ENCODE data around the gene ZNF775.

The ZNF775 gene

DNA sequence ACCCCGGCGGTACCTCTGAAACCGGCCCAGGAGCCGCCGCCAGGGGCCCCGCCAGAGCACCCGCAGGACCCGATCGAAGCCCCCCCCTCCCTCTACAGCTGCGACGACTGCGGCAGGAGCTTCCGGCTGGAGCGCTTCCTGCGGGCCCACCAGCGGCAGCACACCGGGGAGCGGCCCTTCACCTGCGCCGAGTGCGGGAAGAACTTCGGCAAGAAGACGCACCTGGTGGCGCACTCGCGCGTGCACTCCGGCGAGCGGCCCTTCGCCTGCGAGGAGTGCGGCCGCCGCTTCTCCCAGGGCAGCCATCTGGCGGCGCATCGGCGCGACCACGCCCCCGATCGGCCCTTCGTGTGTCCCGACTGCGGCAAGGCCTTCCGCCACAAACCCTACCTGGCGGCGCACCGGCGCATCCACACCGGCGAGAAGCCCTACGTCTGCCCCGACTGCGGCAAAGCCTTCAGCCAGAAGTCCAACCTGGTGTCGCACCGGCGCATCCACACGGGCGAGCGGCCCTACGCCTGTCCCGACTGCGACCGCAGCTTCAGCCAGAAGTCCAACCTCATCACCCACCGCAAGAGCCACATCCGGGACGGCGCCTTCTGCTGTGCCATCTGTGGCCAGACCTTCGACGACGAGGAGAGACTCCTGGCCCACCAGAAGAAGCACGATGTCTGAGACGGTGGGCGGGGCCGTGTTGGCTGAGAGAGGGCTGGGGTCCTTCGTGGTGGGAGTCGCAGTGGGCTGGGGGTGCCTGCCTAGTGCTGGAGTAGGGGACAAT lies 6.7 kb upstream of the ZNF775 start:
- peaks cover 20% of the 10 kb centered on the region for H3K4me1 ChIP-seq (ENCODE audit: control insufficient read depth, insufficient read depth, low read length)
- H3K4me3 ChIP-seq (ENCODE audit: low read depth, low read length), result no peak overlapping the region
- H3K9ac ChIP-seq (ENCODE audit: low read depth, low read length), result peak overlapping the region; percentile 24
- H3K9me3 ChIP-seq (ENCODE audit: control insufficient read depth, insufficient read depth, low read length), result no peaks in the 10 kb centered on the region
- no peaks in the 10 kb centered on the region for H3K27me3 ChIP-seq (ENCODE audit: control insufficient read depth, insufficient read depth, low read length)
- peaks cover 42% of the 10 kb centered on the region for H3K36me3 ChIP-seq (ENCODE audit: control insufficient read depth, insufficient read depth, low read length)

DNA sequence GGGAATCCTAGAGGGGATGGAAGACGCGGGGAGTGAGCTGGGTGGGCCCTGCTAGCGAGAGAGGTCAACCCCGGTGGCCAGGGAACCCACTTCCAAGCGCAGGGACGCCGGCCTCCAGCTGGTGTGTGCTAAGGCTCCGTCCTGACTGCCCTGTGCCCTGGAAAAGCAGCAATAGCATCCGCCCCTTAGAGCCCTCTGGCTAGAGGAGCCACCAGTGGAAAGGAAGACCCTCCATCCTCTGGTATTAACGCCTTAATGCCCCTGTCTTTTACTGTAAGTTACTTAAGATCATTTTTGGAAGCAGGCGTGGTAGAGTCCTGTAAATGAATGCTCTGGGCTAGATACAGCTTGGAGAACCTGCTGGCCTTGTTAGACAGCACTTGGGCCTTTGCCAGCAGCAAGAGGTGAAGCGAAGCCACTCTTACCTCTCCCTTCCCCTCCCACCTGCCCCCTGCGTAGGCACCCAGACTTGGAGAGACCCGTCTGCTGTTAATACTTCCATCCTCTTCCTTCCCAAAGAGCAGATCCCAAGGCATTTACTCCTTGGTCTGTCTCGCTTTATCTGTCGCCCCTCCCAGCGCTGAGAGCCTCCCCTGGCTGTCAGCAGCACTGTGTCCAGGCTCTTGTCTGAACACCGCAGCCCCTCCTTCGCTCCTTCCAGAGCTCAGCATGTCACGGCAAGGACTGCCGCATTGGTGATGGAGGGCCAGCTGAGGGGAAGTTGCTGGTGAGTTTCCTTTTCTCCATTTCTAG lies 5.9 kb upstream of the ZNF775 start:
- Histone ChIP-seq H3K9ac (ENCODE audit: low read depth, low read length) (peak overlapping the region; percentile 24), H3K4me3 (ENCODE audit: low read depth, low read length) (no peak overlapping the region), H3K4me1 (ENCODE audit: control insufficient read depth, insufficient read depth, low read length) (peaks cover 26% of the 10 kb centered on the region), H3K36me3 (ENCODE audit: control insufficient read depth, insufficient read depth, low read length) (peaks cover 42% of the 10 kb centered on the region), H3K9me3 (ENCODE audit: control insufficient read depth, insufficient read depth, low read length) (no peaks in the 10 kb centered on the region), H3K27me3 (ENCODE audit: control insufficient read depth, insufficient read depth, low read length) (no peaks in the 10 kb centered on the region)

DNA sequence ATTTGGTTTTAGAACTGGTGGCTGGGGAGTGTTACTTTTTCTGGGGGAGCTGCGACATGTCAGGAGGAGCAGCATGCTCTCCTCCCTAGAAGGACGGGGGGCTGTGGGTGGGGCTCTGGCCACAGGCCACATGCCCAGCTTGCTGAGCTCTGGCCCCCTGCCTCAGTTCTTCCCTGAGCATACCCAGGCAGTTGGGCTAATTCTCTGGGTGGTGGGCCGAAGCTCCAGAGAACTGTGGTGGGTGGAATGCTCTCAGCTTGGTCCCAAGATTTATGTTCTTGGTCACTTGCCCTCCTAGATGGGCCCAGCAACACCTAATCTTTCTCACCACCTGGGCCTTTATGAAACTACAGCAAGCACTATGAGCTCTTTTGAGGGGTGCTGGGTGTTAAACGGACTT lies 5.1 kb upstream of the ZNF775 start:
- Histone ChIP-seq H3K9ac (ENCODE audit: low read depth, low read length) (no peak overlapping the region), H3K4me1 (ENCODE audit: control insufficient read depth, insufficient read depth, low read length) (peaks cover 26% of the 10 kb centered on the region)

DNA sequence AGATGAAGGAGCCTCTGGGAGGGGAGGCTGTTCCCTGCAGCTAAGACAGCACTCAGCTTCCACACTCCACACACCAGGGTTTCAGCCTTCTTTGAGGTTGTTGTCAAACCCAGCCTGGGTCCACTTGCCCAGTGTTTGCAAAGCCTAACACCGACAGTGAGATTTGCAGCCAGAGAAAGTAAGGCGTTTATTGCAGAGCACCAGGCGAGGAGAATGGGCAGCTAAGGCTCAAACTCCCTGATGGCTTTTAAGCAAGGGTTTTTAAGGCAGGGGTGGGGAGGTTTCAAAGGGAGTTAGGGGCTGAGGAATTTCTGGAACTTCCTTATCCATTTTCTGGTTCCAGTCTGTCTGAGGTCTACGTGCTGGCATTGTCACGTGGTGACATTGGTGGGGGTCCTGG lies 4.7 kb upstream of the ZNF775 start:
- Histone ChIP-seq H3K36me3 (ENCODE audit: control insufficient read depth, insufficient read depth, low read length) (peaks cover 42% of the 10 kb centered on the region), H3K9me3 (ENCODE audit: control insufficient read depth, insufficient read depth, low read length) (no peaks in the 10 kb centered on the region), H3K9ac (ENCODE audit: low read depth, low read length) (no peak overlapping the region), H3K4me1 (ENCODE audit: control insufficient read depth, insufficient read depth, low read length) (peaks cover 26% of the 10 kb centered on the region), H3K4me3 (ENCODE audit: low read depth, low read length) (no peak overlapping the region), H3K27me3 (ENCODE audit: control insufficient read depth, insufficient read depth, low read length) (no peaks in the 10 kb centered on the region)

More for the DNA sequence above, 5.1 kb upstream of the ZNF775 start:
- Histone ChIP-seq H3K9me3 (ENCODE audit: control insufficient read depth, insufficient read depth, low read length) (no peaks in the 10 kb centered on the region), H3K27me3 (ENCODE audit: control insufficient read depth, insufficient read depth, low read length) (no peaks in the 10 kb centered on the region), H3K36me3 (ENCODE audit: control insufficient read depth, insufficient read depth, low read length) (peaks cover 42% of the 10 kb centered on the region), H3K4me3 (ENCODE audit: low read depth, low read length) (no peak overlapping the region)

DNA sequence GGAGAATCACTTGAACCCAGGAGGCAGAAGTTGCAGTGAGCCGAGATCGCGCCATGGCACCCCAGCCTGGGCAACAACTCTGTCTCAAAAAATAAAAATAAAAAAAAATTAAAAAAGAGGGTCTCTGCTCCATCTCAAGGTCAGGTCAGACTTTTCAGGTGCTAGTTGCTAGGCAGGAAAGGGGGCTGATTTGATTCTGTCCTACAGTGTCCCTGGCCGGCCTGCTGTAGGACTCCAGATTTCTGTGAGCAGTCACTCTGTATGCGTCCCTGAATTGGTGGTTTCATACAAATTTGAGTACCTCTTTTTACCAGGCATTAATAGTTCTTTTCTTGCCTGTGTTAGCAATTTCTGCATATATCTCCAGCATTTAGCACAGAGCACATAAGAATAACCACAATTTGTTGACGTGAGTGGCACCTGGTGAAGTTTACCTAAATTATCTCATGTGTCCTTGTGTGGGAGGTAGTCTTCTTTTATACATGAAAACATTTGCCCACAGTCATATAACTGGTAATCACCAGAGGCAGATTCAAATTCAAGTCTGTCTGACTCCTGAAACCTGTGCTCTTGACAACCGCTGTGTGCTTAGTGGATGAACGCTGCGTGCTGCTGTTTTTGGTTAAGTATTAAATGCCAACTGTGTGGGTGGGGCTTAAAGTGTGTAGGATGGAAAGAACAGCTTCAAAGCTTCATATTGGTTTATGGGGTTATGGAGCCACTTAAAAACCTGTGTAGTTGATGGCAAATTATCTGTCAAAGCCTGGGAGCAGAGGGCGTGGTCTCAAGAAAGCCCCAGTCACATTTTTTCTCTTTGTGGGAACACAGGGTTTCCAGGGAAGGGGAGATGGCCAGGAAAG lies 3.2 kb upstream of the ZNF775 start:
- Histone ChIP-seq H3K4me3 (ENCODE audit: low read depth, low read length) (no peak overlapping the region), H3K4me1 (ENCODE audit: control insufficient read depth, insufficient read depth, low read length) (peaks cover 25% of the 10 kb centered on the region), H3K9ac (ENCODE audit: low read depth, low read length) (no peak overlapping the region)

DNA sequence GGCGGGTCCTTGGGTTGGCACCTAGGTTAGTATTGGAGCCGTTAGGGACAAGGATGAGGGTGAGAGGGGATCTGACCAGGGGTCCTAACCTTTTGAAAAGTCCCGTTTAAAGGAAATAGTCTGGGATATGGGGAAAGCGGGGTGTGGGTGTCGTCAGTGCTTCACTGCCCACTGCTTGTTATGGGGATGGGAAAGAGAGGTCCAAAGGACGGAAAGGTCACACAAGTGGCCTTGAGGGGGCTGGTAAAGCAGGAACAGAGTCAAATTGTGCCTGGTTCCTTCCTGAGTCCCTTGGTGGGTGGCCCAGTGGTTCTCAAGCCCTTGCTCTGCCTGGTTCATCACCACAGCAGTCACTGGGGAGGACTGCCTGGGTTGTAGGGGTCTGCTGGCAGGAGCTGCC lies 2.6 kb upstream of the ZNF775 start:
- H3K9ac ChIP-seq (ENCODE audit: low read depth, low read length), result no peak overlapping the region
- no peak overlapping the region for H3K4me3 ChIP-seq (ENCODE audit: low read depth, low read length)
- no peaks in the 10 kb centered on the region for H3K9me3 ChIP-seq (ENCODE audit: control insufficient read depth, insufficient read depth, low read length)
- H3K27me3 ChIP-seq (ENCODE audit: control insufficient read depth, insufficient read depth, low read length), result no peaks in the 10 kb centered on the region
- peaks cover 25% of the 10 kb centered on the region for H3K4me1 ChIP-seq (ENCODE audit: control insufficient read depth, insufficient read depth, low read length)
- peaks cover 24% of the 10 kb centered on the region for H3K36me3 ChIP-seq (ENCODE audit: control insufficient read depth, insufficient read depth, low read length)

More for the DNA sequence above, 3.2 kb upstream of the ZNF775 start:
- H3K9me3 ChIP-seq (ENCODE audit: control insufficient read depth, insufficient read depth, low read length), result no peaks in the 10 kb centered on the region
- H3K27me3 ChIP-seq (ENCODE audit: control insufficient read depth, insufficient read depth, low read length), result no peaks in the 10 kb centered on the region
- H3K36me3 ChIP-seq (ENCODE audit: control insufficient read depth, insufficient read depth, low read length), result peaks cover 31% of the 10 kb centered on the region

DNA sequence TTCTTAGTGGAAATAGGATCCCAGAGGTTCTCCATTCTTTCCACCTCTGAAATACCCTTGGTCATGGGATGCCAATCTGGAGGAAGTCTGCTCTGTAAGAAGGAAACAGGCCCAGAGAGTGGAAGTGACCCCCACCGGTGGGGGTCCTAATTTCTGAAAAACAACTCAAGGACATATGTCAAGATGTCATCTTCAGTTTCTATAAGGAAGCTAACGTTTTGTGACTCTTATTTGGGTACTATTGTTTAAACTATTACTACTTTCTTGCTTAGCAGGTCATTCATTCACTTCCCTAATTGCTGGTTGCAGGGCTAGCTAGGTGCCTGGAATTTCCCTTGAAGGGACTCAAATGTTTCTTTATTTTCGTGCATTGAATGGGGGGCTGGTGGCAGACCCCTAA lies 1.9 kb upstream of the ZNF775 start:
- H3K27me3 ChIP-seq (ENCODE audit: control insufficient read depth, insufficient read depth, low read length), result no peaks in the 10 kb centered on the region
- H3K9ac ChIP-seq (ENCODE audit: low read depth, low read length), result no peak overlapping the region
- H3K4me3 ChIP-seq (ENCODE audit: low read depth, low read length), result no peak overlapping the region
- H3K36me3 ChIP-seq (ENCODE audit: control insufficient read depth, insufficient read depth, low read length), result peaks cover 19% of the 10 kb centered on the region
- no peaks in the 10 kb centered on the region for H3K9me3 ChIP-seq (ENCODE audit: control insufficient read depth, insufficient read depth, low read length)
- peaks cover 25% of the 10 kb centered on the region for H3K4me1 ChIP-seq (ENCODE audit: control insufficient read depth, insufficient read depth, low read length)

DNA sequence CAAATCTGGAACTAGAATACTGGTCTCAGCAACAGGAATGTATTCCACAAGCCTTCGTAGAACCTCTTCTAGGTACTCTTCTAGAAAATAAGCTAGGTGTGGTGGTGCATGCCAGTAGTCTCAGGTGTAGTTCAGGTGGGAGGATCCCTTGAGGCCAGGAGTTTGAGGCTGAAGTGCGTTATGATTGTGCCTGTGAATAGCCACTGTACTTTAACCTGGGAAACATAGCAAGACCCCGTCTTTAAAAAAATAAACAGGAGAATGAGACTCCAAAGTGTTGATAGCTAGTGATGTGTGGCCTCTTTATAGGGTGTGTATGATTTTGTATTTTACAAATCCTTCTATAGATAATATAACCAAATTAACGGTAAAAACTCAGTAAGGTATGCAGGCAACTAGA lies 1.5 kb upstream of the ZNF775 start:
- Histone ChIP-seq H3K9me3 (ENCODE audit: control insufficient read depth, insufficient read depth, low read length) (no peaks in the 10 kb centered on the region), H3K27me3 (ENCODE audit: control insufficient read depth, insufficient read depth, low read length) (no peaks in the 10 kb centered on the region), H3K9ac (ENCODE audit: low read depth, low read length) (no peak overlapping the region), H3K36me3 (ENCODE audit: control insufficient read depth, insufficient read depth, low read length) (peaks cover 17% of the 10 kb centered on the region), H3K4me1 (ENCODE audit: control insufficient read depth, insufficient read depth, low read length) (peaks cover 28% of the 10 kb centered on the region), H3K4me3 (ENCODE audit: low read depth, low read length) (no peak overlapping the region)

DNA sequence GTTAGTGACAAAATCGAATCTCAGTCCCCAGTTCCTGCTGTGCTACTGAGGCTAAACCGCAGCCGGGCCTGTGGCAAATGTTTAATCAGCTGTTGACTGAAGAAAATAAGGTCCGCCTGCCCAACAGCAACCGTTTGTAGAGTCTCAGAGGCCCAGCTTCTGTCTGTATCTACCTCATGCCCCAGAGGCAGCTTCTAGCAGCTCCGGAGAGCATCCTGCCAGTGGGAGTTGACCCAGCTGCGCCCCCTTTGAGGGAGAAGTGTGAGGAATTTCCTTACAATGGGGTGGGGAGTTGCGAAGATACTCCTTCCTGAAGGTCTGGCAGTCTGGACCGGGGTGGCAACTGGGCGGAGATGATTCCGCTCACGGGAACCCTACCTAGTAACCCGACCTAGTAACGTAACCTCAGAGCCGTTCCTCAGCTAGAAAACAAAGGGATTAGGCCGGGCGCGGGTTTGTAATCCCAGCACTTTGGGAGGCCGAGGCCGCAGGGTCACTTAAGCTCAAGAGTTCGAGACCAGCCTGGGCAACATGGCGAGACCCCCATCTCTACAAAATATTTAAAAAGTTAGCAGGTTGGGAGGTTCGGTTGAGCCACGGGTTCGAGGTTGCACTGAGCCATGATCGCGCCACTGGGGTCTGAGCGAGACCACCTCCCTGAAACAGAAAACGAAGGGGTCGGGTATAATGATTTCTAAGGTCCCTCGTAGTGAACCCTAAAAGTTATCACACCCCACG lies 846 bp upstream of the ZNF775 start:
- Histone ChIP-seq H3K4me1 (ENCODE audit: control insufficient read depth, insufficient read depth, low read length) (peaks cover 32% of the 10 kb centered on the region), H3K4me3 (ENCODE audit: low read depth, low read length) (peak overlapping the region; percentile 92)

DNA sequence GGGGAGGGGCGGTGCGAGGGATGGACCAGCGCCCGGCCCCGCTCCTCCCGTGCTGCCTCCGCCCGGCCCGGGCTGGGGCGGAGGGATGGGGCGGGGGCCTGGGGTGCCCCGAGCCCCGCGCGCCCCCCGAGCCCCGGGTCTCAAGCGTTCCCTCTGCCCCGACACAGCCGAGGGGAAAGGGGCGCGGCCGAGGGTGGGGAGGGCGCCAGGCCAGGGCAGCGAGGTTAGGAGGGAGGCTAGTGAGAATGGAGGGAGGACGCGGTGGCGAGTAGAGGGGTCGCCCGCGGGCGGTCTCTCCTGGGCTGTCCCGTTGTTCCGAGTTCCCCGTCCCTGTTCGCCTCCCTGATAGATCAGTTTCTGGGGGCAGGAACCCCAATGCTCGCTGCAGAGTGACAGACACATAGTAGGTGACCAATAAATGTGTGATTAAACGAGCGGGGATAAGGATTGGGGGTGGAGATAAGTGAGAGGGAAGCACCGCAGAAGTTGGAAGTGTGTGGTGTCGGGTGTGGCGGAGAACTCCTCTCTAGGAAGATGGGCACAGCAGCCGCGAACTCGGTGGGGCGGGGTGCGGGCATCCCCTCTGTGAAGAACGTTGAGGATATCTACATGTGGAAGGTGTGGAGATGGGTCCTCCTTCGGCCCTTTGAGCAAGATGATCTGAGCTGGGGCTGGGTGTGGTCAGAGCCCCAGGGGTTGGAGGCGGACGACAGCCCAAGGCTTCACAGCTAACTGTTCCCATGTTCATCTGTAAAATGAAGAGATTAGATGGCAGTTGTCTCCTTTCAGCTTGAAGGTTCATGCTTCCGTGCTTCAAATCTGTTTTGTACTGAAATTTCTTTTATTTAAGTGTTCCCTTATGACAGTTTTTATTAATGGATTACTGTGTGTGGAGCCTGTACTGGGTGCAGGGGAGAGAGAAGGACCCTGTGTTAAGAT lies 580 bp downstream of the ZNF775 start:
- H3K9ac ChIP-seq (ENCODE audit: low read depth, low read length), result peak overlapping the region; percentile 66
- H3K27me3 ChIP-seq (ENCODE audit: control insufficient read depth, insufficient read depth, low read length), result no peaks in the 10 kb centered on the region
- no peaks in the 10 kb centered on the region for H3K9me3 ChIP-seq (ENCODE audit: control insufficient read depth, insufficient read depth, low read length)
- no peaks in the 10 kb centered on the region for H3K36me3 ChIP-seq (ENCODE audit: control insufficient read depth, insufficient read depth, low read length)
- H3K4me1 ChIP-seq (ENCODE audit: control insufficient read depth, insufficient read depth, low read length), result peaks cover 41% of the 10 kb centered on the region
- H3K4me3 ChIP-seq (ENCODE audit: low read depth, low read length), result peak overlapping the region; percentile 92

More for the DNA sequence above, 846 bp upstream of the ZNF775 start:
- Histone ChIP-seq H3K9me3 (ENCODE audit: control insufficient read depth, insufficient read depth, low read length) (no peaks in the 10 kb centered on the region), H3K9ac (ENCODE audit: low read depth, low read length) (peak overlapping the region; percentile 93), H3K27me3 (ENCODE audit: control insufficient read depth, insufficient read depth, low read length) (no peaks in the 10 kb centered on the region), H3K36me3 (ENCODE audit: control insufficient read depth, insufficient read depth, low read length) (peaks cover 11% of the 10 kb centered on the region)

Measured in iPS-15b (cell line).